T-helper 2 cell treated with Interferon-gamma antibody and Interleukin-4, amounts not matched to agents 100 ng/mL and 5 ng/mL, for 36 hours (primary cell): Measurements from ENCODE around the gene TRAM2. TPM values are rescaled to one million over a fixed set of nuclear protein-coding genes. Genes with fewer than 3 reads are reported as not detected.

Experiments used
- intact Hi-C: fragments of 100-400 bp; cut with micrococcal nuclease; formaldehyde crosslinking; loops from one replicate; pipeline ENCODE4 v1.15.1; 2023
- total RNA-seq: library from RNA; stranded (reverse); gene quantifications from 2 replicates; pipeline ENCODE4 v1.2.3, GENCODE V29; 2022

The TRAM2 gene
- total RNA-seq, 1 donor from 2014 or later = 13.9 TPM

GRCh38 chr6:52571099-52571755 is 5.6 kb downstream of the TRAM2 start:
- intact Hi-C loops = loop anchor here (10.0 kb wide), 1 partner anchor 784 kb away; no protein-coding TSS in a partner anchor

- intact Hi-C loops = loop anchor here (10.0 kb wide), 1 partner anchor 785 kb away; no protein-coding TSS in a partner anchor
Measured at GRCh38 chr6:52570291-52570700, 6.6 kb downstream of the TRAM2 start.

GRCh38 chr6:52568320-52568719 is 8.5 kb downstream of the TRAM2 start:
- intact Hi-C loops = no loop called here

GRCh38 chr6:52566853-52567279 is 10.0 kb downstream of the TRAM2 start:
- intact Hi-C loops = no loop called here

- intact Hi-C loops = no loop called here
Measured at GRCh38 chr6:52566201-52566600, 10.7 kb downstream of the TRAM2 start.

GRCh38 chr6:52564856-52565255 is 12.0 kb downstream of the TRAM2 start:
- intact Hi-C loops = no loop called here

GRCh38 chr6:52562911-52563310 is 13.9 kb downstream of the TRAM2 start:
- intact Hi-C loops = no loop called here

GRCh38 chr6:52560462-52560861 is 16.4 kb downstream of the TRAM2 start:
- intact Hi-C loops = no loop called here

GRCh38 chr6:52558266-52559000 is 18.4 kb downstream of the TRAM2 start:
- intact Hi-C loops = no loop called here

GRCh38 chr6:52557389-52558265 is 19.2 kb downstream of the TRAM2 start:
- intact Hi-C loops = no loop called here

GRCh38 chr6:52555518-52556233 is 21.2 kb downstream of the TRAM2 start:
- intact Hi-C loops = no loop called here

- intact Hi-C loops = no loop called here
Measured at GRCh38 chr6:52554684-52555280, 22.1 kb downstream of the TRAM2 start.

GRCh38 chr6:52553719-52554118 is 23.1 kb downstream of the TRAM2 start:
- intact Hi-C loops = no loop called here

GRCh38 chr6:52553158-52553557 is 23.7 kb downstream of the TRAM2 start:
- intact Hi-C loops = no loop called here

GRCh38 chr6:52552278-52552643 is 24.6 kb downstream of the TRAM2 start:
- intact Hi-C loops = no loop called here

GRCh38 chr6:52551483-52552277 is 25.2 kb downstream of the TRAM2 start:
- intact Hi-C loops = no loop called here

- intact Hi-C loops = no loop called here
Measured at GRCh38 chr6:52550870-52551269, 26.0 kb downstream of the TRAM2 start.

GRCh38 chr6:52550014-52550575 is 26.8 kb downstream of the TRAM2 start:
- intact Hi-C loops = no loop called here

- intact Hi-C loops = no loop called here
Measured at GRCh38 chr6:52549428-52549827, 27.4 kb downstream of the TRAM2 start.

GRCh38 chr6:52548999-52549398 is 27.9 kb downstream of the TRAM2 start:
- intact Hi-C loops = no loop called here
